HL-60 (cell line): Measurements from ENCODE around the gene CHIT1.
A peak's percentile ranks its signal among the peaks of the same experiment; 100 is the strongest.

Experiments used
- DNase-seq, 2 experiments: peaks; one replicate each; pipeline ENCODE4 v3.0.0-alpha.2; 2010 to 2020; ENCODE audit warnings: low read depth in 1 of 2, low spot score in 1 of 2
- H3K27ac ChIP-seq: fragments of 250-450 bp; sonication (Bioruptor Pico); replicated peaks from 2 replicates; pipeline ENCODE4 v1.5.1; 2020; ENCODE audit warnings: mild to moderate bottlenecking, moderate library complexity
- H3K27me3 ChIP-seq: fragments of 250-450 bp; sonication (Bioruptor Pico); 2 replicates; pipeline ENCODE4 v1.5.1; 2021; ENCODE audit warnings: mild to moderate bottlenecking, moderate library complexity; ENCODE audit not compliant: insufficient read depth, poor library complexity, severe bottlenecking
- H3K4me3 ChIP-seq: replicated peaks from 2 replicates; pipeline ENCODE4 v1.5.1; 2011; ENCODE audit warnings: mild to moderate bottlenecking, control low read depth, low read length; ENCODE audit not compliant: insufficient read depth
- GABPA ChIP-seq: IDR thresholded peaks from 2 replicates; pipeline ENCODE4 v1.6.1; 2012; ENCODE audit warnings: low read depth
- POLR2AphosphoS5 ChIP-seq: IDR thresholded peaks from 2 replicates; pipeline ENCODE4 v1.6.1; 2012; ENCODE audit warnings: low read depth
- REST ChIP-seq: IDR thresholded peaks from 2 replicates; pipeline ENCODE4 v1.6.1; 2012; ENCODE audit warnings: low read depth; ENCODE audit not compliant: insufficient replicate concordance
- SPI1 ChIP-seq: IDR thresholded peaks from 2 replicates; pipeline ENCODE4 v1.6.1; 2012; ENCODE audit warnings: low read depth, mild to moderate bottlenecking, borderline replicate concordance
- TF ChIP-seq, protein P1 (sequence below): IDR thresholded peaks from one replicate; pipeline ENCODE4 v1.5.1; 2011; ENCODE audit warnings: low read length, control low read depth, inconsistent platforms; ENCODE audit not compliant: insufficient read depth

Gene CHIT1

DNA sequence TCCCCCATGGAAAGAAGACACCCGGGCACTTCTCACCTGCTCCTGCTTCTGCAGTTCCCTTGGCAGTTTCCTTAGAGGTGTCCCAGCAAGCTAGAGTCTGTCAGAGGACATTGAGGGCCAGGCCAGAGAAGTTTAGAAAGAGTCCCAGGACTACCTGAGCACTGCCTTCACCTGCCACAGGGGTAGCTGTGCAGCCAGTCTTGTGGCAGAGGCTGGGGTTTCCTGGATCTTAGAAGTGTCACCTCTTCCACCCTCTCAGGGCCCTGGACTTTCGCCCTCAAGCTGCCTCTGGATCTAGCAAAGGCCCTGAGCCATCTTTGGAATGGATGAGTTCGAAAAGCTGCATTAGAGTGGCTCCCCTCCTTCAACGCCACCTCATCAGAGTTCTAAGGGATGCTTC is 41.0 kb upstream of the CHIT1 start:
- no peaks in the 10 kb centered on the region for H3K27me3 ChIP-seq
- no peak for DNase-seq
- H3K27ac ChIP-seq, result no peak overlapping the region
- TF ChIP-seq REST (no peak), SPI1 (no peak), POLR2AphosphoS5 (no peak), GABPA (no peak)
- TF ChIP-seq, protein P1, sequence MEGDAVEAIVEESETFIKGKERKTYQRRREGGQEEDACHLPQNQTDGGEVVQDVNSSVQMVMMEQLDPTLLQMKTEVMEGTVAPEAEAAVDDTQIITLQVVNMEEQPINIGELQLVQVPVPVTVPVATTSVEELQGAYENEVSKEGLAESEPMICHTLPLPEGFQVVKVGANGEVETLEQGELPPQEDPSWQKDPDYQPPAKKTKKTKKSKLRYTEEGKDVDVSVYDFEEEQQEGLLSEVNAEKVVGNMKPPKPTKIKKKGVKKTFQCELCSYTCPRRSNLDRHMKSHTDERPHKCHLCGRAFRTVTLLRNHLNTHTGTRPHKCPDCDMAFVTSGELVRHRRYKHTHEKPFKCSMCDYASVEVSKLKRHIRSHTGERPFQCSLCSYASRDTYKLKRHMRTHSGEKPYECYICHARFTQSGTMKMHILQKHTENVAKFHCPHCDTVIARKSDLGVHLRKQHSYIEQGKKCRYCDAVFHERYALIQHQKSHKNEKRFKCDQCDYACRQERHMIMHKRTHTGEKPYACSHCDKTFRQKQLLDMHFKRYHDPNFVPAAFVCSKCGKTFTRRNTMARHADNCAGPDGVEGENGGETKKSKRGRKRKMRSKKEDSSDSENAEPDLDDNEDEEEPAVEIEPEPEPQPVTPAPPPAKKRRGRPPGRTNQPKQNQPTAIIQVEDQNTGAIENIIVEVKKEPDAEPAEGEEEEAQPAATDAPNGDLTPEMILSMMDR, result no peak
- no peak overlapping the region for H3K4me3 ChIP-seq

DNA sequence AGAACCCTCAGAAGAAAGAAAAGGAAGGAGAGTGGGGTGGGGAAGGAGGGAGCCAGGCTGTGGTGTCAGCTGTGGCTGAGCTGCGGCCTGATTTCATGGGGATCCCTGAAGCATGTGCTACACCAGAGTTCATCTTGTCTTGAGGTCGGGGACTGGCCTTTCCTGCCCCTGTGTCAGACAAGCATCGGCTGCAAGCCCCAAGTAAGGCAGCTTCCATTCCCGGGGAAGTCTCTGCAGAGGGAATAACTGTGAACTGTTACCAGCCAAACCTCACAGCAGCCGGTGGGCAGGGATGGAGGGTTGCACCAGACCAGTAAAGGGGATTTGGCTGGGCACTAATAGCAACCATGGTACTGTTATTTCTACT is 40.2 kb upstream of the CHIT1 start:
- H3K27me3 ChIP-seq, result no peaks in the 10 kb centered on the region
- DNase-seq, result no peak
- no peak overlapping the region for H3K27ac ChIP-seq
- TF ChIP-seq SPI1 (no peak), GABPA (no peak), REST (no peak), POLR2AphosphoS5 (no peak)
- TF ChIP-seq, protein P1, result no peak
- no peak overlapping the region for H3K4me3 ChIP-seq

DNA sequence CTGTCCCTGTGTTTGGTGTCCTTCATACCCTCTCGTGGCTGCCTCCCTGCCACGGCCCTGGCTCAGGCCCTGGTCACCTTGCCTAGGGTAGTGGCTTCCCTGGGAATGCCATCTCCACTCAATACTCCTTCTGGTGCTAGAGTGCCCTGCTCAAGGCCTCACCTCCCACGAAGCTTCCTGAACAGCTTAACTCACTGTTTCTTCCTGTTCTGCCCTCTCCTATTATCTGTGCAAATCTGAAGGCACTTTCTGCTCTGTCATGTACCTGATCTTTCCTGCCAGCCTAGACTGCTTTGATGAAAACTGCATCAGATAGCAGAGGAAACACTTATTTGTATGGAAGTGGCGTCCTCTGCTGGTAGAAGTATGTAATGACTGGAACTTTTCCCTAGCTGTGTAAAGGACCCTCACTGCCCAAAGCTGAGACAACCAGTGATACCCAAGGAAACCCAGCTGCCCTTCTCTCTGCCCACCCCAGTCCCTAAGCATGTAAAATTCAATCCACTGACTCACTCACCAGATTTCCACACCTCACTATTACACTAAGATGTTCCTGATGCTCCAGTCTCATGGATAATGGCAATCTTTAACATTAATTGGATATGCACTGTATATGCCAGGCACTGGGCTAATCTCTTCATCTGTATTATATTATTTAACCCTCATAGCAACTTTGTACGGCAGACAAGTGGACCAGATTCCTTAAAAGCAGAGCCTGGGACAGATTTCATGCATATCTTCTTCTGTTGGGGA is 39.6 kb upstream of the CHIT1 start:
- no peaks in the 10 kb centered on the region for H3K27me3 ChIP-seq
- no peak overlapping the region for H3K4me3 ChIP-seq
- no peak overlapping the region for H3K27ac ChIP-seq
- peak; percentile 63 to 73 for DNase-seq
- TF ChIP-seq, protein P1, result peak; percentile 99
- no peak for TF ChIP-seq REST
